DOHH2 (cell line): ENCODE results near the gene FIGNL2.

Source experiments
- H3F3A ChIP-seq: fragments of 200-600 bp; sonication (generic), shearing (Covaris generic); 2 replicates; pipeline ENCODE4 v1.6.0; 2016; ENCODE audit warnings: antibody characterized with exemption, mild to moderate bottlenecking; ENCODE audit not compliant: control insufficient read depth, insufficient read depth
- H3K27ac ChIP-seq: fragments of 200-600 bp; sonication (generic); 2 replicates; pipeline ENCODE4 v1.5.1; 2014; ENCODE audit warnings: low read depth, mild to moderate bottlenecking, low read length, moderate library complexity
- H3K27me3 ChIP-seq: fragments of 200-600 bp; sonication (generic); 2 replicates; pipeline ENCODE4 v1.6.1; 2014; ENCODE audit warnings: mild to moderate bottlenecking, low read length, mixed read lengths; ENCODE audit not compliant: control insufficient read depth
- H3K36me3 ChIP-seq: fragments of 200-600 bp; sonication (generic); 2 replicates; pipeline ENCODE4 v1.6.1; 2014; ENCODE audit warnings: mild to moderate bottlenecking, low read length, moderate library complexity, mixed read lengths; ENCODE audit not compliant: control insufficient read depth
- H3K4me1 ChIP-seq: fragments of 200-600 bp; sonication (generic); 2 replicates; pipeline ENCODE4 v1.6.1; 2014; ENCODE audit warnings: mild to moderate bottlenecking, low read length, mixed read lengths; ENCODE audit not compliant: control insufficient read depth
- H3K4me2 ChIP-seq: fragments of 200-600 bp; sonication (generic); 2 replicates; pipeline ENCODE4 v1.6.0; 2014; ENCODE audit warnings: mild to moderate bottlenecking, low read length, moderate library complexity
- H3K4me3 ChIP-seq: fragments of 200-600 bp; sonication (generic); 2 replicates; pipeline ENCODE4 v1.5.1; 2014; ENCODE audit warnings: mild to moderate bottlenecking, low read length, mixed read lengths
- H3K79me2 ChIP-seq: fragments of 200-600 bp; sonication (generic); 2 replicates; pipeline ENCODE4 v1.6.1; 2014; ENCODE audit warnings: mild to moderate bottlenecking, low read length, mixed read lengths; ENCODE audit not compliant: control insufficient read depth
- H3K9me2 ChIP-seq: fragments of 200-600 bp; sonication (generic); replicated peaks from 2 replicates; pipeline ENCODE4 v1.6.1; 2014; ENCODE audit warnings: mild to moderate bottlenecking, low read length, mixed read lengths; ENCODE audit not compliant: control insufficient read depth
- H3K9me3 ChIP-seq: fragments of 200-600 bp; sonication (generic); 2 replicates; pipeline ENCODE4 v1.6.1; 2014; ENCODE audit warnings: antibody characterized with exemption, low read length, mixed read lengths; ENCODE audit not compliant: control insufficient read depth, insufficient read depth
- H4K20me1 ChIP-seq: fragments of 200-600 bp; sonication (generic); 2 replicates; pipeline ENCODE4 v1.6.0; 2014; ENCODE audit warnings: low read depth, mild to moderate bottlenecking, antibody characterized with exemption, low read length, moderate library complexity; ENCODE audit not compliant: control insufficient read depth, insufficient read depth
- EZH2phosphoT487 ChIP-seq: fragments of 200-600 bp; sonication (generic); IDR thresholded peaks from 2 replicates; pipeline ENCODE4 v1.6.1; 2017; ENCODE audit warnings: borderline replicate concordance, mild to moderate bottlenecking, antibody characterized with exemption, low read length, moderate library complexity, mixed read lengths
- TF ChIP-seq, protein P1 (sequence below): fragments of 200-600 bp; sonication (generic); IDR thresholded peaks from one replicate; pipeline ENCODE4 v1.5.1; 2014; ENCODE audit warnings: antibody characterized with exemption, mild to moderate bottlenecking, low read depth, low read length; ENCODE audit not compliant: poor library complexity, severe bottlenecking

FIGNL2 gene

DNA sequence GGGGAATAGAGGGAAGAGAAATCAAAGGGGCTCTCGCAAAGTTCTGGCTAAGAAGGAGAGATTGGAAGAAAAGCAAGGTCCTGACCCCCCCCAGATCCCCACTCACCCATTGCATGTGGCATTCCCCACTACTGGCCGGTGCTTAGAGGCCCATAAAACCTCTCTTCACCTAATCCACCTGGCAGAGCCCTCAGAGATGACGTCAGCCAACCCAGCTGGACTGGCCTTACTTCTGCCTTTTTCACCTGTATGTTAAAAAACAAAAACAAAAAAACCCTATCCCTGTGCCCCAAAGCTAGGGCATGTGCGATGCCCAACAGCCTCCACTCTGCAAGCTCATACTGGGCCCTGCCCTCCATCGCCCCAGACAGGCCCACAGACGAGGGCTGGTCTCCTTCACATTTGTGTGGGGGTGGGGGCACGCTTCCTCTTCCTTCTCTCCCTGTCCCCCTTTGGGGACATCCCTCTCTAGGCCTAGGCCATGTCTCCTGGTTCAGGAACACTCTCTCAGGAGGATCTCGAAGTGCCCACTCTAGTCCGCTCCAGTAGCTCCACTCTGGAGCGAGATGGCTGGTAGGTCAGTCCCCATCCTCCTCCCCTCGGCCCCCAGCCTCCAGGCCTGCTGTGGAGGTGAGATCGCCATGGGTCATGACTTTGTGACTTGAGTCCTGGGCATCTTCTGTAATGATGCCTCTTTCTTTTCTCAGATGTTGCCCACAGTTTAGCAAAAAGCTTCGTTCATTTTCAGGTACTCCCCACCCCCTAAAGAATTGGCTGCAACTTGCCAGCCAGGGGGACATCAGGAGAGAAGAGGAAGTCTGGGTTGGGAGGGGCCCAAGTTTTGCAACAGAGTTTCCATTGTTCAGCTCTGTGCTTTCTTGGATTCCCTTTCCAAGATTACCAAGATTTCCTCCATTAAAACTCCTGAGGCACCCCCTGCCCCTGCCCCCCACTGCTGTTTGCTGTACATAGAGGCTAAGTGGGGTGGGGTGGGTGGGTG, 37.0 kb downstream of the FIGNL2 start:
- H3K4me1 ChIP-seq, result peaks cover 3% of the 10 kb centered on the region; the same call in 1 of the 2 replicates
- 0 out of 2 replicates have a peak, but pooled peaks cover 5% of the 10 kb centered on the region for H3K27me3 ChIP-seq
- no peak overlapping the region for H3K27ac ChIP-seq
- H3K4me2 ChIP-seq, result no peak overlapping the region
- H3K36me3 ChIP-seq, result no peaks in the 10 kb centered on the region
- H3F3A ChIP-seq, result no peaks in the 10 kb centered on the region
- H3K9me2 ChIP-seq, result no peaks in the 10 kb centered on the region
- H3K4me3 ChIP-seq, result no peak overlapping the region
- no peaks in the 10 kb centered on the region for H4K20me1 ChIP-seq
- no peaks in the 10 kb centered on the region for H3K79me2 ChIP-seq
- H3K9me3 ChIP-seq, result no peaks in the 10 kb centered on the region
- no peak for TF ChIP-seq EZH2phosphoT487
- TF ChIP-seq, protein P1, sequence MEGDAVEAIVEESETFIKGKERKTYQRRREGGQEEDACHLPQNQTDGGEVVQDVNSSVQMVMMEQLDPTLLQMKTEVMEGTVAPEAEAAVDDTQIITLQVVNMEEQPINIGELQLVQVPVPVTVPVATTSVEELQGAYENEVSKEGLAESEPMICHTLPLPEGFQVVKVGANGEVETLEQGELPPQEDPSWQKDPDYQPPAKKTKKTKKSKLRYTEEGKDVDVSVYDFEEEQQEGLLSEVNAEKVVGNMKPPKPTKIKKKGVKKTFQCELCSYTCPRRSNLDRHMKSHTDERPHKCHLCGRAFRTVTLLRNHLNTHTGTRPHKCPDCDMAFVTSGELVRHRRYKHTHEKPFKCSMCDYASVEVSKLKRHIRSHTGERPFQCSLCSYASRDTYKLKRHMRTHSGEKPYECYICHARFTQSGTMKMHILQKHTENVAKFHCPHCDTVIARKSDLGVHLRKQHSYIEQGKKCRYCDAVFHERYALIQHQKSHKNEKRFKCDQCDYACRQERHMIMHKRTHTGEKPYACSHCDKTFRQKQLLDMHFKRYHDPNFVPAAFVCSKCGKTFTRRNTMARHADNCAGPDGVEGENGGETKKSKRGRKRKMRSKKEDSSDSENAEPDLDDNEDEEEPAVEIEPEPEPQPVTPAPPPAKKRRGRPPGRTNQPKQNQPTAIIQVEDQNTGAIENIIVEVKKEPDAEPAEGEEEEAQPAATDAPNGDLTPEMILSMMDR, result no peak

DNA sequence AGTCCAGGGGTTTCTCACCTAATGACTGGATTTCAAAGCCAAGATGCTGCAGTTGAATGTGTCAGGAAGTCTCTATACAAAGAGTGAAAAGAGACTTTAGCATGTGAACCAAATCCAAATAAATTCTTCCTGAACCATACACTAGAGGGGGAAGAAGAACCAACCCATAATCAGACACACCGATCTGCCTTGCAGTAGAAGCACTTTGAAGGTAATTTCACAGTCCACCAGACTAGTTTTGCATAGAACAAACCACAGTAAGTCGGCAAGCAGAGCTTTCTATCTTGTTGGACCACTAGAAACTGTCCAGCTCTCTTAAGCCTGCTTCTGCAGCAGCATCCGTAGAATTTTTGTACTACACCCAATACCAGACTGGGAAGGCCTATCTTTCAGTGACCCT, 39.3 kb downstream of the FIGNL2 start:
- Histone ChIP-seq H3K79me2 (no peaks in the 10 kb centered on the region), H4K20me1 (no peaks in the 10 kb centered on the region), H3K4me3 (no peak overlapping the region), H3K9me2 (no peaks in the 10 kb centered on the region), H3K4me1 (peaks cover 3% of the 10 kb centered on the region; the same call in 1 of the 2 replicates), H3K4me2 (no peak overlapping the region), H3K27me3 (0 out of 2 replicates have a peak, but pooled peaks cover 5% of the 10 kb centered on the region), H3K27ac (no peak overlapping the region), H3K36me3 (no peaks in the 10 kb centered on the region), H3F3A (no peaks in the 10 kb centered on the region), H3K9me3 (no peaks in the 10 kb centered on the region)
- TF ChIP-seq, protein P1, result no peak

DNA sequence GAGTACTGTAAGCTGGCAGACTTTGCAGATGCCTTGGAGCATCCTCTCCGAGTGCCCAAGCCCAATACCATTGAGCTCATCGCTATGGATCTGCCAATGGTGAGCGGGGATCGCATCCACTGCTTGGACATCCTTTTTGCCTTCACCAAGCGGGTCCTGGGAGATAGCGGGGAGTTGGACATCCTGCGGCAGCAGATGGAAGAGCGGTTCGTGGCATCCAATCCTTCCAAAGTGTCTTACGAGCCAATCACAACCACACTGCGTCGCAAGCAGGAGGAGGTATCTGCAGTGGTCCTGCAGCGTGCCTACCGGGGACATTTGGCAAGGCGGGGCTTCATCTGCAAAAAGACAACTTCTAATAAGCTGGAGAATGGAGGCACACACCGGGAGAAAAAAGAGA, 41.6 kb downstream of the FIGNL2 start:
- Histone ChIP-seq H3K27me3 (0 out of 2 replicates have a peak, but pooled peaks cover 3% of the 10 kb centered on the region), H3F3A (no peaks in the 10 kb centered on the region), H4K20me1 (no peaks in the 10 kb centered on the region), H3K36me3 (no peaks in the 10 kb centered on the region), H3K9me2 (no peaks in the 10 kb centered on the region), H3K9me3 (no peaks in the 10 kb centered on the region), H3K27ac (no peak overlapping the region), H3K4me2 (no peak overlapping the region), H3K4me1 (peaks cover 3% of the 10 kb centered on the region; the same call in 1 of the 2 replicates), H3K79me2 (no peaks in the 10 kb centered on the region), H3K4me3 (no peak overlapping the region)
- TF ChIP-seq, protein P1, result no peak
- no peak for TF ChIP-seq EZH2phosphoT487
